GM12874 (cell line): ENCODE measurements around the gene CELSR1.

Source experiments
- TF ChIP-seq, protein P1 (sequence below): IDR thresholded peaks from 2 replicates; pipeline ENCODE4 v1.5.1; 2011; ENCODE audit warnings: low read depth, mild to moderate bottlenecking, control low read depth, low read length, moderate library complexity; ENCODE audit not compliant: insufficient read depth

CELSR1 gene

DNA sequence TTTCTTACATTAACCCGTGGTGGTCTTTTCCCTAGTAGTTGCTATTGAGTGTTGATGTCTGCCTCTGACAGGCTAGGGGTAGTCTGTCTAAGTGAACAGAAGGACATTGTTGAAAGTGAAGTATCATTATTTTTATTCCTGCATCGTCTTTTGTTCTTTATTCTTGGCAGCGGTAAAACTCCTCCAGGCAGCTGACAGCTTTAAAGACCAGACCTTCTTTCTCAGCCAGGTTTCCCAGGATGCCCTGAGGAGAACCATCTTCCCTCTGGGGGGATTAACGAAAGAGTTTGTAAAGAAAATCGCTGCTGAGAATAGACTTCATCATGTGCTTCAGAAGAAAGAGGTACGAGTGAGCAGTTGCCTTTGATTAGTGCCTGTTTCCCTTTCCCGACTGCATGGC, 187.3 kb downstream of the CELSR1 start:
- TF ChIP-seq, protein P1, sequence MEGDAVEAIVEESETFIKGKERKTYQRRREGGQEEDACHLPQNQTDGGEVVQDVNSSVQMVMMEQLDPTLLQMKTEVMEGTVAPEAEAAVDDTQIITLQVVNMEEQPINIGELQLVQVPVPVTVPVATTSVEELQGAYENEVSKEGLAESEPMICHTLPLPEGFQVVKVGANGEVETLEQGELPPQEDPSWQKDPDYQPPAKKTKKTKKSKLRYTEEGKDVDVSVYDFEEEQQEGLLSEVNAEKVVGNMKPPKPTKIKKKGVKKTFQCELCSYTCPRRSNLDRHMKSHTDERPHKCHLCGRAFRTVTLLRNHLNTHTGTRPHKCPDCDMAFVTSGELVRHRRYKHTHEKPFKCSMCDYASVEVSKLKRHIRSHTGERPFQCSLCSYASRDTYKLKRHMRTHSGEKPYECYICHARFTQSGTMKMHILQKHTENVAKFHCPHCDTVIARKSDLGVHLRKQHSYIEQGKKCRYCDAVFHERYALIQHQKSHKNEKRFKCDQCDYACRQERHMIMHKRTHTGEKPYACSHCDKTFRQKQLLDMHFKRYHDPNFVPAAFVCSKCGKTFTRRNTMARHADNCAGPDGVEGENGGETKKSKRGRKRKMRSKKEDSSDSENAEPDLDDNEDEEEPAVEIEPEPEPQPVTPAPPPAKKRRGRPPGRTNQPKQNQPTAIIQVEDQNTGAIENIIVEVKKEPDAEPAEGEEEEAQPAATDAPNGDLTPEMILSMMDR: no peak

DNA sequence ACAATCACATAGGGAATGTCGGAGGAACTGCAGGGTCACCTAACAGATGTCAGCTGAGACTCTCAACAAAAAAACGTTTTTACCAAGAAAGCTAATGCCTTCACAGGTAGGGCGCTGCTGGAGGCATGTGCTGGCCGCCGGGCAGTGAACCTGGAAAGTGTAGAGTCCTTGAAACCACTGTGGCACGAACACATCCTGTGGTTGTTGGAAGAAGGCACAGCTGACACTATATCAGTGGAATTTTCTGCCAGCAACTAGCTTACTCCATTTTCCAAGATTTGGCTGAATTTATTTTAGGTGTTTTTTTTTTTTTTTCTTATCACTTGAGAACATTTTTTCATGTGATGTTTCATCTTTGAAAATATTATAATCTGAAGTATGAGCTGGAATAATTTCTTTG, 187.7 kb downstream of the CELSR1 start:
- TF ChIP-seq, protein P1: no peak

DNA sequence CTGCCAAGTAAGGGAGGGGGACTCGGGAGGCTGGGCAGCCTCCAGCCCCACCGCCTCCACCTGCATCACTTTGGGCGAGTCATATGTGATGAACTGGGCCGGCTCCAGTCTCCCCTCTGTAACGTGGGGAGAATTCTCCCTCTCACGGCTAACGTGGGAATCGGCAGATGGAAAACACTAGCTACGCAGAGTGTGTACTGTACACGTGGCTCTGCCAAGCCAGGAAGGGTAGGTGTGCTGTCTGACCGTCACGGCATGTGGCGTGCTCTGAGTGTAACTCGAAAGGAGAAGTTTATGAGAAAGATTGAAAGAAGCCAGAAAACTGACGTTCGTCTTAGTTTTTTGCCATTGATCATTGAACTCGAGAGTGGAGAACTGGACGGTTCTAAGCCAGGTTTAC, 188.2 kb downstream of the CELSR1 start:
- TF ChIP-seq, protein P1: no peak

DNA sequence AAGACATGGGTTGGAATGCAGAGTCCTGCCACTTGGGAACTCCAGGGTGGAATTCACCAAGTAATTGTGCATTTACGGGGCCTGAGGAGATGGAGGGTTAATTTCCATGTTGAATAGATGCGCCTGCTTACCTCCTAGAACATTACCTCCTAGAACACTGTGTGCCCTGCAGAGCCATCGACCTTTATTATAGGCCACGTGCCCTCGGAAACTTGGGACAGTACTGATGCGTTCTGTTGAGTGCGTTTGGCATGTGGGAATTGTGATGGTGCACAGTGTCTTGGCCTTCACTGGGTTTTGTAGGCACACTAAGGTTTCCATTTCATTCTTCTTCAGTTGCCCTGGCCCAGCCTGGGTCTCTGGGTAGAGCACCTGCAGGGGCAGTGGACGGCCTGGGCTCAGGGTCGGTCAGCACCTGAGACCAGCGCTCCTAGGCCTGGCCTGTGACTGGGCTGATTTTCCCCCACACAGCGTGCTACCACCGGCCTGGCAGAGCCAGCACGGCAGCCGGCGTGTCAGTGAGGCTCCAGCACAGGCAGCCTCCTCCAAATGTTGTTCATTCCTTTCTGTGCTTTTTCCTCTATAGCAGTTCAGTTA, 189.2 kb downstream of the CELSR1 start:
- TF ChIP-seq, protein P1: no peak

DNA sequence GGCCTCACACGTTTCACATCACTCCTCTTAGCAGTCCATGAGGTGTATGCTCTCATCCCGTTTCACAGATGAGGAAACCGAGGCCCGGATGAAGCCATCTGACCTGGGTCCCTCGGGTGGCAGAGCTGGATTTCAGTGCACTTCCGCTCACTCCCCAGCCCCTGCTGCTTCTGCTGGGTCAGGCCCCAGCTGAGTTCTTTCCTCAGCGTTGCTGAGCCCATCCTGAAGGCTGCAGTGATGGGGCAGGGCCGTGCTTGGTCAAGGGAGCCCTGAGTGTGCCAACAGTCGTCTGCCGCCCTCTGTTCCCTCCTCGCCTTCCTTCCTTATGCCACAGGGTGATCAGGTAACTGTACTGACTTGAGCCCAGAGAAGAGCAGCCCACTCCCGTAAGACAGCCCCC, 189.8 kb downstream of the CELSR1 start:
- TF ChIP-seq, protein P1: no peak

DNA sequence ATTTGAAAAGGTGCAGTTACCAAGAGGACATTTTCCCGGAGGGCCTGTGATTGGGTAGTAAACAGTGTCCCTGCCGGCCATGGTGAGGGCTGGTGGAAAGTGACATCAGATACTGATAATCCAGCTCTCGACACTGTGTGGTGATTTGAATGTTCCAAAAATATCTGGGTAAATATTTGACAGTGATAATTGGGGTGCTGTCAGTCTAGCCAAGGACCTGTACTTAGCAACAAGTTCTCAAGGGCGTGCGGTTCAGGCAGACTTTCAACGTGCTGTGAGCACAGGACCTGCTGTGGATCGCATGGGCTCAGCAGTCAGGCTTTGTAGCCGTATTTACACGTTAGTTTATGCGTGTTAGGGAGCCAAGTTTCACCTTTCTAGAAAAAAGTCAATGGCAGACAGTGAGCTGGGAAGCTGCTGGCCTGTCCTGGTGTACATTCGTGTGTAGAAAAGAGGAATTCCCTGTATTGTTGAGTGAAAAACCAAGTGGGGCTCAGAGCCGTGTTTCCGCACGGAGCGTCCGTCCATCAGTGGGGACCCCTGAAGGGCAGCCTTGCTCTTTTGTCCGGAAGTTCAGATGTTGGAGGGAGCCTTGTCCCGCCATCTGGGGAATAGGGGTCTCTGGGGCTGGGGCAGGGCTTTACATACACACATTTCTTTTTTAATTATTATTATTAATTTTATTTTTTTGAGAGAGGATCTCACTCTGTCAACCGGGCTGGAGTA, 190.6 kb downstream of the CELSR1 start:
- TF ChIP-seq, protein P1: no peak

DNA sequence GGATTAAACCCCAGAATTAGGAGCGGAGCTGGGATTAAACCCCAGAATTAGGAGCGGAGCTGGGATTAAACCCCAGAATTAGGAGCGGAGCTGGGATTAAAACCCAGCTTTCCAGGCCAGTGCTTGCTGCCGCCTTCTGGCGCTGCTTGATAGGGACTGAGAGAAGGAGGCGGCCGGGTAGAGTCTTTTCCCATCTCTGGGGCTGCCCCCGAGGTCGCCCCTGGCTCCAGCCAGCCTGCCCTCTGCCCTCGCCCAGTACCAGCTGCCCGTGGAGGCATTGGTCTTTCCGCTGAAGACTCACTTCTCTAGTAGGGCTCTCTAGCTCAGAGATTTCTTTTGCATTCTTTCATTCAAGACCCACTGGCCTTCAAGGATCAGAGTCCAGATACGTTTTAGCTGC, 196.7 kb downstream of the CELSR1 start:
- TF ChIP-seq, protein P1: no peak
